Lower lobe of right lung (tissue), 2 donors: ENCODE measurements around the gene CCDC28B. TPM values are rescaled to one million over a fixed set of nuclear protein-coding genes. Genes with fewer than 3 reads are reported as not detected.

Experiments
- ATAC-seq, 2 donors: fragments of 200-7000 bp; cut with Tn5 transposase; one replicate each; pipeline ENCODE4 v1.9.1; 2020 to 2022; ENCODE audit warnings: mild to moderate bottlenecking in 2 of 2, moderate library complexity in 2 of 2
- DNase-seq: peaks from one replicate; pipeline ENCODE4 v3.0.0-alpha.2; 2020
- H3K27ac ChIP-seq: fragments of 200-600 bp; one replicate; pipeline ENCODE4 v1.8.0; 2022
- H3K27me3 ChIP-seq: fragments of 200-600 bp; one replicate; pipeline ENCODE4 v1.8.0; 2022; ENCODE audit warnings: low read depth
- H3K36me3 ChIP-seq: fragments of 200-600 bp; one replicate; pipeline ENCODE4 v1.8.0; 2022; ENCODE audit warnings: mild to moderate bottlenecking
- H3K4me1 ChIP-seq: fragments of 200-600 bp; one replicate; pipeline ENCODE4 v1.8.0; 2022
- H3K4me3 ChIP-seq: fragments of 200-600 bp; one replicate; pipeline ENCODE4 v1.8.0; 2022; ENCODE audit warnings: mild to moderate bottlenecking
- H3K9me3 ChIP-seq: fragments of 200-600 bp; one replicate; pipeline ENCODE4 v1.8.0; 2022
- intact Hi-C: fragments of 100-400 bp; cut with DNase I; formaldehyde crosslinking; loops from one replicate; pipeline ENCODE4 v1.11.0; 2022
- total RNA-seq: library from RNA; stranded (reverse); fragmentation: NEBNext Ultra II Directional; extraction: Animal tissue kit (Norgen Biotek cat#: 25700); gene quantifications from one replicate; pipeline ENCODE4 v1.2.1, GENCODE V29; 2021
- TF ChIP-seq, protein P1 (sequence below): fragments of 200-600 bp; IDR thresholded peaks from one replicate; pipeline ENCODE4 v1.8.0; 2022; ENCODE audit warnings: antibody characterized with exemption, mild to moderate bottlenecking
- donor health status: DM: no; HTN: yes; CAD: no; lungs with severe emphysema.

Gene CCDC28B
- total RNA-seq, 1 donor from 2014 or later, result 3.3 TPM

- no peak overlapping the region for H3K4me3 ChIP-seq
- intact Hi-C loops, result no loop called here
- TF ChIP-seq, protein P1, sequence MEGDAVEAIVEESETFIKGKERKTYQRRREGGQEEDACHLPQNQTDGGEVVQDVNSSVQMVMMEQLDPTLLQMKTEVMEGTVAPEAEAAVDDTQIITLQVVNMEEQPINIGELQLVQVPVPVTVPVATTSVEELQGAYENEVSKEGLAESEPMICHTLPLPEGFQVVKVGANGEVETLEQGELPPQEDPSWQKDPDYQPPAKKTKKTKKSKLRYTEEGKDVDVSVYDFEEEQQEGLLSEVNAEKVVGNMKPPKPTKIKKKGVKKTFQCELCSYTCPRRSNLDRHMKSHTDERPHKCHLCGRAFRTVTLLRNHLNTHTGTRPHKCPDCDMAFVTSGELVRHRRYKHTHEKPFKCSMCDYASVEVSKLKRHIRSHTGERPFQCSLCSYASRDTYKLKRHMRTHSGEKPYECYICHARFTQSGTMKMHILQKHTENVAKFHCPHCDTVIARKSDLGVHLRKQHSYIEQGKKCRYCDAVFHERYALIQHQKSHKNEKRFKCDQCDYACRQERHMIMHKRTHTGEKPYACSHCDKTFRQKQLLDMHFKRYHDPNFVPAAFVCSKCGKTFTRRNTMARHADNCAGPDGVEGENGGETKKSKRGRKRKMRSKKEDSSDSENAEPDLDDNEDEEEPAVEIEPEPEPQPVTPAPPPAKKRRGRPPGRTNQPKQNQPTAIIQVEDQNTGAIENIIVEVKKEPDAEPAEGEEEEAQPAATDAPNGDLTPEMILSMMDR, result no peak
- H3K4me1 ChIP-seq, result peaks cover 32% of the 10 kb centered on the region
- peaks cover 58% of the 10 kb centered on the region for H3K36me3 ChIP-seq
- no peaks in the 10 kb centered on the region for H3K9me3 ChIP-seq
- H3K27me3 ChIP-seq, result no peaks in the 10 kb centered on the region
- no peak overlapping the region for H3K27ac ChIP-seq
- DNase-seq (no peak), ATAC-seq (no peak)
These were observed 23.9 kb downstream of the CCDC28B start for GRCh38 chr1:32224285-32224684.

DNA sequence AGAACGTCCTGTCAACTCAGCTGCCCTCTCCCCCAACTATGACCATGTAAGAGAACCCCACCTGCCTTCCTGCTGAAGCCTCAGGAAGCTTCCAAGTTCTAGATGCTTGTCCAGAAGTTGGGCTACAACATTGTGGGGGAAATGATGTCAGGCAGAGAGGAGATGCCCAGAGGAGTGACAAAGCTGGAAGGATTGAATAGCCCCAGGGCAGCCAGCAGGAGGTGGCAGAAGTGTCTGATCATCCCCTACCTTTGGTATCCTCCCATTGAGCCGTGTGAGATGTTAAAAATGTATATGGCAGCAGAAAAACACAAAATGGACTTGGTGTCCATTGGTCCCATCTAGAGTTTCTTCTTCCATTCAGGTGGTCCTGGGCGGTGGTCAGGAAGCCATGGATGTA lies 28.4 kb downstream of the CCDC28B start:
- Histone ChIP-seq H3K36me3 (peaks cover 97% of the 10 kb centered on the region), H3K27ac (no peak overlapping the region), H3K9me3 (no peaks in the 10 kb centered on the region), H3K4me3 (no peak overlapping the region), H3K27me3 (no peaks in the 10 kb centered on the region), H3K4me1 (peaks cover 8% of the 10 kb centered on the region)
- intact Hi-C loops, result no loop called here
- DNase-seq (no peak), ATAC-seq (no peak)
- TF ChIP-seq, protein P1, result no peak

- ATAC-seq, result no peak
- peaks cover 77% of the 10 kb centered on the region for H3K36me3 ChIP-seq
- H3K4me3 ChIP-seq, result no peak overlapping the region
- H3K27ac ChIP-seq, result no peak overlapping the region
- no peak for DNase-seq
- TF ChIP-seq, protein P1, result no peak
- H3K27me3 ChIP-seq, result no peaks in the 10 kb centered on the region
- H3K9me3 ChIP-seq, result no peaks in the 10 kb centered on the region
- no peaks in the 10 kb centered on the region for H3K4me1 ChIP-seq
- intact Hi-C loops, result no loop called here
These were observed 31.5 kb downstream of the CCDC28B start for GRCh38 chr1:32231843-32232432.

GRCh38 chr1:32232558-32233304 lies 32.3 kb downstream of the CCDC28B start:
- ATAC-seq (no peak), DNase-seq (no peak)
- Histone ChIP-seq H3K36me3 (peaks cover 69% of the 10 kb centered on the region), H3K27me3 (no peaks in the 10 kb centered on the region), H3K4me3 (no peak overlapping the region), H3K27ac (no peak overlapping the region), H3K9me3 (no peaks in the 10 kb centered on the region), H3K4me1 (no peaks in the 10 kb centered on the region)
- intact Hi-C loops, result no loop called here
- TF ChIP-seq, protein P1, result no peak

GRCh38 chr1:32234792-32235191 lies 34.4 kb downstream of the CCDC28B start:
- H3K27me3 ChIP-seq, result no peaks in the 10 kb centered on the region
- TF ChIP-seq, protein P1, result no peak
- H3K4me3 ChIP-seq, result no peak overlapping the region
- no peaks in the 10 kb centered on the region for H3K9me3 ChIP-seq
- H3K4me1 ChIP-seq, result peaks cover 7% of the 10 kb centered on the region
- H3K36me3 ChIP-seq, result peaks cover 49% of the 10 kb centered on the region
- H3K27ac ChIP-seq, result no peak overlapping the region
- intact Hi-C loops, result no loop called here
- DNase-seq, result no peak
- no peak for ATAC-seq
